Muscle of leg (tissue), 11 donors: Measurements from ENCODE around the gene KCNJ15. TPM values are rescaled to one million over a fixed set of nuclear protein-coding genes. Genes with fewer than 3 reads are reported as not detected.
A peak's percentile ranks its signal among the peaks of the same experiment; 100 is the strongest.

Experiments used
- DNase-seq: peaks from one replicate; pipeline ENCODE4 v3.0.0; 2013
- H3K27ac ChIP-seq: one replicate; pipeline ENCODE4 v1.5.1; 2013; ENCODE audit warnings: mild to moderate bottlenecking, low read length, control low read depth
- H3K27me3 ChIP-seq: one replicate; pipeline ENCODE4 v1.6.1; 2013; ENCODE audit warnings: low read length; ENCODE audit not compliant: control insufficient read depth, insufficient read depth
- H3K36me3 ChIP-seq: one replicate; pipeline ENCODE4 v1.6.1; 2013; ENCODE audit warnings: low read length; ENCODE audit not compliant: control insufficient read depth, insufficient read depth
- H3K4me1 ChIP-seq: one replicate; pipeline ENCODE4 v1.6.1; 2013; ENCODE audit warnings: low read length; ENCODE audit not compliant: control insufficient read depth, insufficient read depth
- H3K4me3 ChIP-seq: one replicate; pipeline ENCODE4 v1.5.1; 2013; ENCODE audit warnings: low read length, control low read depth
- H3K9me3 ChIP-seq: replicated peaks from 2 replicates; pipeline ENCODE4 v1.6.1; 2013; ENCODE audit warnings: low read depth, low read length; ENCODE audit not compliant: control insufficient read depth
- WGBS: methylation state at CpG from one replicate; pipeline ENCODE4 v1.1.5; 2013; ENCODE audit warnings: missing lambda C conversion rate; ENCODE audit not compliant: insufficient coverage; 5-methylcytosine and 5-hydroxymethylcytosine counted together
- polyA plus RNA-seq, 8 donors: library from polyadenylated mRNA; unstranded; fragments of 120-200 nt; gene quantifications; one replicate each; pipeline versions ENCODE4 v1.2.1 to v1.2.3, GENCODE V29; 2013; ENCODE audit warnings: inconsistent platforms in 1 of 8, low replicate concordance in 1 of 8; ENCODE audit not compliant: insufficient read length in 8 of 8, insufficient read depth in 1 of 8
- total RNA-seq: library from RNA; stranded (reverse); fragments of 120-200 nt; gene quantifications from one replicate; pipeline ENCODE4 v1.2.4, GENCODE V29; 2013

The KCNJ15 gene
- total and polyA plus RNA-seq, 9 donors: 0.24 to 2.3 (median 0.39) TPM

DNA sequence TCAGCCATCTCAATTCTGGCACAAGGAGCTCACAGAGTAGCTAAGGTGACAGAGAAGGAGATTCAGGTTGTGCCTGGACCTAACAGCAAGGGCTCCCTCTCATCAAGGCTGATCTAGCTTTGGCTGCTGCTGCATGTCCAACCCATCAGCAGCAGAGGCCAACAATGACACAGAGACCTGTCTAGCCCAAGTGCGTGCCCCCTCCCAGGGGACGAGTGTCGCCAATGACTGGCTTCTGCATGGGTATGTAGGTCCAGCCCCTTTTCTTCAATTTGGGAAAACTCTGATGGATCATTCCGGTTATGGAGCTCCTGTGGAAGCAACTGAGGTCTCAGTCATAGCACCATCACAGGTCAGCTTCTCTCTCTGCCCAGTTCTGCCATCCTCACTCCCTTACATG lies 83.3 kb downstream of the KCNJ15 start:
- Histone ChIP-seq H3K27me3 (peaks cover 2% of the 10 kb centered on the region), H3K9me3 (no peaks in the 10 kb centered on the region), H3K36me3 (no peaks in the 10 kb centered on the region), H3K4me1 (no peaks in the 10 kb centered on the region), H3K27ac (no peak overlapping the region), H3K4me3 (no peak overlapping the region)
- DNase-seq: no peak
- 68% methylated on average over 4 of the region's 4 CpGs for WGBS

DNA sequence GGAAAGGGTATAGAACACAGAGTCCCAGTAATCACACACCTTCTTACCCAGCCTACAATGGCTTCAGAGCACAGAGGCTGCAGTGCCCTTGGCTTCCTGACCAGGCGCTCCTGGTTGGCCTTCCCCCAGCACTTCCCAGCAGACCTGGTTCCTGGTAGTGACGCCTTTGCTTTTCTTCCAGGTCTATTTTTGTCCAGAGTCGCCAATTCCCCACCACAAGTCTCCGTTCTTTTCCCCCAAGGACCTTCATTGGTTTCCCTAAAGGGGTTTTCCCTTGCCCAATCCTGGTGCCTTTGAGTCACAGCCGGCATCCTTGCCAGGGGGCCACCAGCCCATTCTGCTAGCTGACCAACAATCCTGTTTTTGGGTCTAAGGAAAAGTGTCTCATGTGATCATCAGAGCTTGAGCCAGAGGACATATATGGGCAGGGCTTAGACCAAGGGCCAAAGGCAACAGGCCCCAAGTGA lies 84.8 kb downstream of the KCNJ15 start:
- no peak overlapping the region for H3K4me3 ChIP-seq
- H3K9me3 ChIP-seq: no peaks in the 10 kb centered on the region
- no peak overlapping the region for H3K27ac ChIP-seq
- DNase-seq: no peak
- H3K27me3 ChIP-seq: peaks cover 2% of the 10 kb centered on the region
- no peaks in the 10 kb centered on the region for H3K4me1 ChIP-seq
- WGBS: 100% methylated on average over 2 of the region's 5 CpGs
- no peaks in the 10 kb centered on the region for H3K36me3 ChIP-seq

DNA sequence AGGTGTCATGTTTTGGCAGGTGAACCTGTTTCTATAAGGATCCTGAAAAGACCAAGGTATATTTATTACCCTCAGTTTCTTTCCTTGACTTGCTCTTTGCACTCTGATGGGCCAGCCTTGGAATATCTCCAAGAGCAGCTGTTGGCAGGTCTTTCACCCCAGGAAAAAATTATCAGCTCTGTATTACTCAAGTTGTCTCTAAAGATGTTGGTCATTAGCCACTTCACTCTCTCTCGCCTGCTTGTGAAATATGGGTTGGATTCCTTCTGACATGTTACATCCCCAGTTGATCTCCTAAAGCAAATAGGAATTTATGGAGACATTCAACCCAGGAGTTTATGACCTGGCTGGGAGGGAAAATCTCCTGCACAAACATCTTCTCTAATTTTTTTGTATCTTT lies 85.9 kb downstream of the KCNJ15 start:
- WGBS: no CpG with 5 or more reads among the region's 1 CpG
- H3K4me3 ChIP-seq: no peak overlapping the region
- DNase-seq: no peak
- H3K9me3 ChIP-seq: no peaks in the 10 kb centered on the region
- no peak overlapping the region for H3K27ac ChIP-seq
- H3K4me1 ChIP-seq: no peaks in the 10 kb centered on the region
- H3K27me3 ChIP-seq: peaks cover 2% of the 10 kb centered on the region
- H3K36me3 ChIP-seq: no peaks in the 10 kb centered on the region

DNA sequence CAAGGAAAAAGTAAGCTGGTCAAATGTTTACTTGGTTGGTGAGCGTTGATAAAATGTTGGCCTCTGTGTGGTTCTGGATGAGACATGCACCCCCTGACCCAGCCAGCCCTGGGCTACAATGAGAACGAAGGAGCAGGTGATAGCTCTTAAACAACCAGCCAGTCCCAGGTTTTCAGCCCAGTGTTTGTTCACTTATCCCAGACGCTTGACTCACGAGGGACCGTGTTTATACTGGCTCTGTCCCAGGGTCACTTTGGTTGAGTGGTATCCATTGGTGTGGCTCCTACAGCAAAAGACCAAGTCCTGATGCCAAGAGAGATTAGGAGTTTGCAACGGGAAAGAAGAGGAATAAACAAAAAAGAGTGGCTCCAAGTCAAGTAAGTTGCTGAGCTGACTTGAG lies 86.9 kb downstream of the KCNJ15 start:
- Histone ChIP-seq H3K36me3 (no peaks in the 10 kb centered on the region), H3K4me1 (no peaks in the 10 kb centered on the region), H3K27ac (no peak overlapping the region), H3K9me3 (no peaks in the 10 kb centered on the region), H3K27me3 (no peaks in the 10 kb centered on the region), H3K4me3 (no peak overlapping the region)
- 70% methylated on average over 6 of the region's 6 CpGs for WGBS
- no peak for DNase-seq

DNA sequence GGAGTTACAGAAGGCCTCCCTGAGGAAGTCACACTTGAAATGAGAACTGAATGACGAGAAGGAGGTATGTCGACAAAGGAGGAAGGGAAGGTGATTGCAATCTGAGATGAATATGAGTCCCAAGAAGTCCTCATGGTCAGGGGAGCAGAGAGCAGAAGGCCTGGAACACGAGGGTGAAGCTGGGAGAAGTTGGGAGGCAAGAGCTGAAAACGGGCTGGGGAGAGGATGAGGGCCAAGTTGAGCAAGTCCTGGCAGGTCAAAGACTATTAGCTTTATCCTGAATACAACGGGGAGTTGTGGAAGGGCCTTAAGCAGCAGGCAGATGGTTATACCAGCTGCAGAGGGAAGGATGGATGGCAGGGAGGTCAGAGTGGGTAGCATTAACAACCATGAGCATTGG lies 89.5 kb downstream of the KCNJ15 start:
- WGBS: 33% methylated on average over 5 of the region's 5 CpGs
- DNase-seq: no peak
- H3K9me3 ChIP-seq: no peaks in the 10 kb centered on the region

DNA sequence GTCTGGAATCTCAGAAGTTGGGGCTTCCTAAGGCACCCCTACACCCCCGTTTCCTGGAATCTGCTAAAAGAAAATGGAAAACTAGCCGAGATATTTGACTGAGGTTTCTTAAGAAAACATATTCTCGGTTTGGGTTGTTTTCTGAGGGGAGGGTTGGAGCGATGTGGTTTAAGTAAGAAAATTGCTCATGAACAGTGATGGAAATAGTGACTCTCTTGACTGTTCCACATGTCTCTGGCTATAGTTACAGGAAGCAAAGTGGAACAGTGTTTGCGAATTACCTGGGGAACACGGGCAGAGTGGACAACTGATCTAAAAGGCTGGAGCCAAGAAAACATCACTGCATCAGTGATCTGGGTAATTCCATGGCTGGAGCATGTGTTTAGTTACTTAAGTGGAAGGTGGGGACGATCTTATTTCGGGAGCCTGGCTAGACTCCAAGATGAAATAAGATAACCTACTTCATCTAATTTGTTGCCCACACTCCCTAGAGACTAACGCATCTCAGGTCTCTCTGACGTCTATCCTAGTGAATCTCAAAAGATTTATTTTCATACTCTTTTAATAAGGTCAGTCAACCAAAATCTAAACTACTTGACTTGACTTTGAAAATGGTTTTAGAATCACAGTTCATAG lies 92.4 kb downstream of the KCNJ15 start:
- peak; percentile 77 for DNase-seq
- WGBS: 22% methylated on average over 4 of the region's 10 CpGs
- H3K27me3 ChIP-seq: peaks cover 1% of the 10 kb centered on the region

More for the DNA sequence above, 89.5 kb downstream of the KCNJ15 start:
- Histone ChIP-seq H3K4me1 (peaks cover 20% of the 10 kb centered on the region), H3K27ac (no peak overlapping the region), H3K4me3 (no peak overlapping the region), H3K36me3 (no peaks in the 10 kb centered on the region), H3K27me3 (no peaks in the 10 kb centered on the region)

DNA sequence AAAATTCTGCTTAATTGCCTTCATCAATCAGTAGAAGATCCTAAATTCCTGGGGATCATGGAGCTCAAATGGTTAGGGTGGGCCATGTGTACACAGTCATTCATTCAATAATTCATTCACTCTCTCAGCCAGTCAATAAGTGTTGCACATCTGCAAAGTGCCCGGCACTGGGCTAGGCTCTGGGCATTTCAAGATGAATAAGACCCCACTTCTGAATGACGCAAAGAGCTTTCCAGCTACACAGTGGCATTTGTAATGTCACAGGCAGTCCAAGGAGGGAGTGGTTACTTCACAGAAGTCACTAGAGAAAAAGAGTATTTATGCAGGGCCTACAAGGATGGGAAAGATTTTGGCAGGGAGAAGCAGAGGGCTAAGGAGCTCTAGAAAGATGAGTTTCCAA lies 93.2 kb downstream of the KCNJ15 start:
- no peaks in the 10 kb centered on the region for H3K9me3 ChIP-seq
- DNase-seq: no peak
- H3K27ac ChIP-seq: no peak overlapping the region
- no peak overlapping the region for H3K4me3 ChIP-seq
- 85% methylated on average over 2 of the region's 2 CpGs for WGBS
- peaks cover 2% of the 10 kb centered on the region for H3K27me3 ChIP-seq
- no peaks in the 10 kb centered on the region for H3K36me3 ChIP-seq
- peaks cover 26% of the 10 kb centered on the region for H3K4me1 ChIP-seq

More for the DNA sequence above, 92.4 kb downstream of the KCNJ15 start:
- Histone ChIP-seq H3K4me3 (no peak overlapping the region), H3K36me3 (no peaks in the 10 kb centered on the region), H3K4me1 (peaks cover 26% of the 10 kb centered on the region), H3K9me3 (no peaks in the 10 kb centered on the region), H3K27ac (peak overlapping the region; percentile 42)

DNA sequence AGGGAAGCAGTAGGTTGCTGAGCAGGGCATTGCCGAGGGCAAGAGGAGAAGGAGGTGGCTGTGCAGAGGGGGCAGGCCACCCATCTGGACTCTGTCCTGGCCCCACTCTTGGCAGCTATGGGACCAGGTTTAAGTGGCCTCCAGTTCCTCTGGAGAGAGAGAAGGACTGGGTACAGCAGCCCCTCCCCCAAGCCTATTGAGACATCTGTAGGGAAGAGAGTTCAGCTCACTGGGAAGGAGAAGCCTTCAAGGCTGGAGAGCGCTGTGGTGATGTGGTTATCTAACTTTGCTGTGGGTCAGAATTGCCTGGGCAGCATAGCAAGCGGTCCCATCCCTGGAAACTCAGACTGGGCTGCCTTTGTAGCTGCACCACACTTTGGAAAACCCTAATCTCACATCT lies 93.9 kb downstream of the KCNJ15 start:
- Histone ChIP-seq H3K9me3 (no peaks in the 10 kb centered on the region), H3K36me3 (no peaks in the 10 kb centered on the region), H3K4me1 (peaks cover 26% of the 10 kb centered on the region), H3K27ac (no peak overlapping the region), H3K4me3 (no peak overlapping the region), H3K27me3 (peaks cover 2% of the 10 kb centered on the region)
- no peak for DNase-seq
- 92% methylated on average over 2 of the region's 3 CpGs for WGBS

DNA sequence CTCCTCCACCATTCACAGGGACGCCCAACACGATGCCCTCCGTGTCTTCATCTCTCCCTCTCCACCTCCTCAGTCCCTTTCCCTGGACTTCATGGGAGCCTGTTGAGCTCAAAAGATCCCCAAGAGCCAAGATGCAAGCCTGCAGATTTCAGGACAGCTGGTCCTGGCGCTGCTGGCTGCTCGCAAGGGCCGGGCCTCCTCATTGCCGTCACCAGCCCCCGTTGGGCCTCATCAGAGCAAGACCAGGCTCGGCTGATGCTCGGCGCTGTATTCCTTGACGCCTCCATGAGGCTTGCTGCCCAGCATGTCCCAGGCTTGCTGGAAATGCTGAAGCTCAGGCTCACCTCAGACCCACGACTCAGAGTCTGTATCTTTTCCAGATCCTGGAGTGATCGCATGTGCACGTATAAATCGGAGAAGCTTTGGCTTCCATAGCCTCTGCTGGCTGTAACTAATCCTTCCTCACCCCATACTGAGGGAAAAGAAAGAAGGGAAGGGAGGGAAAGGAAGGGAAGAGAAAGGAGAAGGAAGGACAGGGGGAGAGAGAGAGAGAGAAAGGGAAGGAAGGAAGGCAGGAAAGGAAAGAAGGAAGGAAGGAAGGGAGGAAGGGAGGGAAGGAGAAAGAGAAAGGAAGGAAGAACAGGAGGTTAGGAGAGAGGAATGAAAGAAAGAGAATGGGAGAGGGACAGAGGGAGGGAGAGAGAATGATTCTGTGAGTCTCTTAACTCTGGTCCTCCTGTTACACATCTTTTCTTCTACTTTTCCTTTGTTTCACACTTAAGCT lies 94.6 kb downstream of the KCNJ15 start:
- 48% methylated on average over 15 of the region's 16 CpGs for WGBS
- no peak overlapping the region for H3K27ac ChIP-seq
- H3K36me3 ChIP-seq: no peaks in the 10 kb centered on the region
- H3K4me1 ChIP-seq: peaks cover 28% of the 10 kb centered on the region
- no peaks in the 10 kb centered on the region for H3K9me3 ChIP-seq
- peaks cover 2% of the 10 kb centered on the region for H3K27me3 ChIP-seq
- no peak overlapping the region for H3K4me3 ChIP-seq
- peak; percentile 38 for DNase-seq

DNA sequence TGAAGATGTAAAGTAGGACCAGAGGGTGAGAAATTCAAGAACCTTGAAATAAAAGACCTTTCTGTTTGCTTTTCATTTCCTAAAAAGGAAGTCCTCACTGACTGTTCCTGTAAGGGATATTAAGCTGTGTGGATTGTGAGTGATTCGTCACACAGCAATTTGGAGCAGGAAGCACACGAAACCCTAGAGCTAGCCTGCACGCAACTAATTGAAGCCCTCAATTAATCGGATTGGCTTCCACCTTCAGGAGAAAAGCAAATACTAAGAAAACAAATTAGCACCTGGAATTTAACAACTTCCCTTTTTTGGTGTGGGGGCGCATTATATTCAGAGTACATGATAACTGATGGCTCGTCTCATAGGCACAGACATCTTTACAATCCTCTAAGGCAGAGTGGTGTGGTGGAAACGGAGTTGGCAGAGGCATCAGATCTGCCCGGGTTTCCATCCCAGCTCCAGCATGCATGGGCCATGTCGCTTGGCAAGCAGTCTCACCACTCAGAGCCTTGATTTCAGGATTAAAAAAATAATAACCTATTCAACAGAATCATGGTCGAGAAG lies 95.2 kb downstream of the KCNJ15 start:
- WGBS: 67% methylated on average over 1 of the region's 10 CpGs

More for the DNA sequence above, 95.2 kb downstream of the KCNJ15 start:
- DNase-seq: peak; percentile 17
- peaks cover 2% of the 10 kb centered on the region for H3K27me3 ChIP-seq
- no peak overlapping the region for H3K4me3 ChIP-seq
- H3K27ac ChIP-seq: no peak overlapping the region
- H3K36me3 ChIP-seq: no peaks in the 10 kb centered on the region
- H3K4me1 ChIP-seq: peaks cover 28% of the 10 kb centered on the region
- no peaks in the 10 kb centered on the region for H3K9me3 ChIP-seq
